K562 (cell line): ENCODE data around the gene CBX3. TPM values are rescaled to one million over a fixed set of nuclear protein-coding genes. Genes with fewer than 3 reads are reported as not detected.

Source experiments
- ARID1B ChIP-seq: fragments of 450-650 bp; IDR thresholded peaks from 2 replicates; pipeline ENCODE4 v1.6.1; 2016; ENCODE audit warnings: antibody characterized with exemption, mild to moderate bottlenecking, inconsistent platforms
- CBFA2T2 ChIP-seq: fragments of 450-650 bp; conservative IDR thresholded peaks from 2 replicates; pipeline ENCODE4 v1.6.1; 2017; ENCODE audit warnings: mild to moderate bottlenecking
- E2F3 ChIP-seq: fragments of 250-450 bp; sonication (Bioruptor Pico); IDR thresholded peaks from 2 replicates; pipeline ENCODE4 v1.4.0; 2020; ENCODE audit warnings: mild to moderate bottlenecking
- ERF ChIP-seq: fragments of 450-650 bp; formaldehyde crosslinking; IDR thresholded peaks from 2 replicates; pipeline ENCODE4 v1.4.0; 2020; ENCODE audit warnings: mild to moderate bottlenecking, mixed read lengths
- JUN ChIP-seq, 2 experiments: sonication (generic) in 1 of 2; formaldehyde crosslinking in 1 of 2; IDR thresholded peaks; 2 replicates each; pipeline versions ENCODE4 v1.6.1 to v1.8.0; 2012 to 2022; ENCODE audit warnings: borderline replicate concordance in 2 of 2, mild to moderate bottlenecking in 2 of 2, improper control_type of control experiment in 1 of 2, low read depth in 1 of 2, low read length in 1 of 2, missing genetic modification reagents in 1 of 2
- POLR2AphosphoS2 ChIP-seq: IDR thresholded peaks from 2 replicates; pipeline ENCODE4 v1.6.1; 2012; ENCODE audit warnings: low read length, improper control_type of control experiment
- SAFB2 ChIP-seq: fragments of 200-400 bp; formaldehyde crosslinking; IDR thresholded peaks from 2 replicates; pipeline ENCODE4 v1.6.1; 2018; ENCODE audit warnings: borderline replicate concordance, low read length, low read depth, moderate library complexity; ENCODE audit not compliant: severe bottlenecking
- TARDBP ChIP-seq: fragments of 450-650 bp; IDR thresholded peaks from 2 replicates; pipeline ENCODE4 v1.6.1; 2016
- TBL1XR1 ChIP-seq, 2 experiments: IDR thresholded peaks; 2 replicates each; pipeline ENCODE4 v1.6.1; 2012; ENCODE audit warnings: improper control_type of control experiment in 2 of 2, low read length in 2 of 2, mild to moderate bottlenecking in 1 of 2
- TSC22D4 ChIP-seq: fragments of 450-650 bp; IDR thresholded peaks from 2 replicates; pipeline ENCODE4 v1.6.1; 2016; ENCODE audit warnings: missing genetic modification characterization, missing biosample characterization, control low read depth
- ZC3H4 ChIP-seq: sonication (generic); formaldehyde crosslinking; IDR thresholded peaks from 2 replicates; pipeline ENCODE4 v1.9.0; 2021; ENCODE audit warnings: missing genetic modification reagents, borderline replicate concordance
- ZFP36 ChIP-seq: fragments of 150-350 bp; IDR thresholded peaks from 2 replicates; pipeline ENCODE4 v1.6.1; 2018; ENCODE audit warnings: low read length, low read depth; ENCODE audit not compliant: partially characterized antibody
- ZNF184 ChIP-seq: sonication (generic); formaldehyde crosslinking; IDR thresholded peaks from 2 replicates; pipeline ENCODE4 v1.5.0; 2020; ENCODE audit warnings: missing genetic modification reagents
- ZNF311 ChIP-seq: fragments of 250-450 bp; sonication (Bioruptor Pico); IDR thresholded peaks from 2 replicates; pipeline ENCODE4 v1.4.0; 2020; ENCODE audit warnings: mild to moderate bottlenecking, moderate library complexity
- ZNF347 ChIP-seq: fragments of 450-650 bp; formaldehyde crosslinking; IDR thresholded peaks from 2 replicates; pipeline ENCODE4 v1.4.0; 2020; ENCODE audit warnings: low read depth, mild to moderate bottlenecking, moderate library complexity
- ZNF444 ChIP-seq: fragments of 250-450 bp; sonication (Bioruptor Pico); IDR thresholded peaks from 2 replicates; pipeline ENCODE4 v1.4.0; 2020; ENCODE audit warnings: mild to moderate bottlenecking, moderate library complexity
- ZNF445 ChIP-seq: fragments of 250-450 bp; sonication (Bioruptor Pico); IDR thresholded peaks from 2 replicates; pipeline ENCODE4 v1.4.0; 2020; ENCODE audit warnings: low read depth, mild to moderate bottlenecking, moderate library complexity
- ZNF589 ChIP-seq: fragments of 200-800 bp; sonication (Bioruptor generic); IDR thresholded peaks from 2 replicates; pipeline ENCODE4 v1.6.1; 2016; ENCODE audit warnings: low read depth, missing genetic modification characterization, missing compliant biosample characterization
- polyA plus RNA-seq, 8 experiments: library from polyadenylated mRNA; depleted of rRNA in 4 of 8; stranded (reverse) in 5 of 8; unstranded in 3 of 8; fragments of >200 nt; fragmentation: Nextera tagmentation in 2 of 8; fragmentation: Illumina TruSeq in 1 of 8; extraction: Ambion mirVana in 2 of 8; extraction: Trizol in 1 of 8; gene quantifications; 2 replicates each; pipeline versions ENCODE4 v1.2.1 to v1.2.3, GENCODE V29; 2011 to 2014; ENCODE audit warnings: inconsistent platforms in 1 of 8, missing spikeins in 1 of 8
- total RNA-seq, 7 experiments: library from RNA; depleted of rRNA in 6 of 7; stranded (reverse); fragments of >200 nt in 6 of 7; fragmentation: Illumina TruSeq in 2 of 7; extraction: Trizol in 2 of 7; gene quantifications; 2 replicates each; pipeline versions ENCODE4 v1.2.1 to v1.2.3, GENCODE V29; 2011 to 2021; ENCODE audit warnings: low replicate concordance in 1 of 7
- TF ChIP-seq, protein P1 (sequence below): sonication (generic); formaldehyde crosslinking; IDR thresholded peaks from 2 replicates; pipeline ENCODE4 v1.8.1; 2023; ENCODE audit warnings: mild to moderate bottlenecking, missing genetic modification reagents
- TF ChIP-seq, protein P2 (sequence below): fragments of 200-800 bp; sonication (Bioruptor generic); IDR thresholded peaks from 2 replicates; pipeline ENCODE4 v1.6.1; 2017; ENCODE audit warnings: missing genetic modification characterization, missing compliant biosample characterization
- TF ChIP-seq, protein P3 (sequence below): fragments of 450-650 bp; formaldehyde crosslinking; conservative IDR thresholded peaks from 2 replicates; pipeline ENCODE4 v1.4.0; 2022; ENCODE audit warnings: mild to moderate bottlenecking, missing genetic modification characterization
- TF ChIP-seq, protein P4 (sequence below), 2 experiments: IDR thresholded peaks; 2 replicates each; pipeline ENCODE4 v1.6.1; 2012; ENCODE audit warnings: improper control_type of control experiment in 2 of 2, low read depth in 2 of 2, low read length in 2 of 2, borderline replicate concordance in 1 of 2

Gene CBX3
- total and polyA plus RNA-seq, 9 of the 15 experiments (the other 6 are each of a cell fraction or from before 2014, with no cell fraction given), result 198 to 413 (median 328) TPM

DNA sequence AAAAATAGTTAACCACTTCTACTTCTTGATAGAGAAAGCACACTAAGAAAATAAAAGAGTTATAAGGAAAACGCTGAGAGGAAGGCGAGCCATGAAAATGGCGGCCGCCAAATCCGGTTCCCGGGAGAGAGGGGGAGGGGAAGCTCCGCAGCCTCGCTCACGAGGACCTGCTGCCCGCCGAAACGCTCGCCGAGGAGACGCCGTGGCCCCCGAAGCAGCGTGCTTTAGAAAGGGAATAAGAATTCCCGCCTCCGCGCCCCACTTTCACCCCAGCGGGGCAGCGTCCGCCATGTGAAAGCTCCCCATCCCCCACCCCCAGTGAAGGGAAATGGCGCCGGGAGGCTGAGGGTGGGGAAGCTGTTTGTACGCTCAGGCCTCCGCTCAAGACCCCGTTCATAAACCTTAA is 1.5 kb upstream of the CBX3 start (continued):
- TF ChIP-seq, protein P1, sequence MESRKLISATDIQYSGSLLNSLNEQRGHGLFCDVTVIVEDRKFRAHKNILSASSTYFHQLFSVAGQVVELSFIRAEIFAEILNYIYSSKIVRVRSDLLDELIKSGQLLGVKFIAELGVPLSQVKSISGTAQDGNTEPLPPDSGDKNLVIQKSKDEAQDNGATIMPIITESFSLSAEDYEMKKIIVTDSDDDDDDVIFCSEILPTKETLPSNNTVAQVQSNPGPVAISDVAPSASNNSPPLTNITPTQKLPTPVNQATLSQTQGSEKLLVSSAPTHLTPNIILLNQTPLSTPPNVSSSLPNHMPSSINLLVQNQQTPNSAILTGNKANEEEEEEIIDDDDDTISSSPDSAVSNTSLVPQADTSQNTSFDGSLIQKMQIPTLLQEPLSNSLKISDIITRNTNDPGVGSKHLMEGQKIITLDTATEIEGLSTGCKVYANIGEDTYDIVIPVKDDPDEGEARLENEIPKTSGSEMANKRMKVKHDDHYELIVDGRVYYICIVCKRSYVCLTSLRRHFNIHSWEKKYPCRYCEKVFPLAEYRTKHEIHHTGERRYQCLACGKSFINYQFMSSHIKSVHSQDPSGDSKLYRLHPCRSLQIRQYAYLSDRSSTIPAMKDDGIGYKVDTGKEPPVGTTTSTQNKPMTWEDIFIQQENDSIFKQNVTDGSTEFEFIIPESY (CRISPR knock-in tag), result peak; percentile 1; the same call in 1 of the 2 replicates
- no peak for TF ChIP-seq POLR2AphosphoS2
- TF ChIP-seq, protein P2, sequence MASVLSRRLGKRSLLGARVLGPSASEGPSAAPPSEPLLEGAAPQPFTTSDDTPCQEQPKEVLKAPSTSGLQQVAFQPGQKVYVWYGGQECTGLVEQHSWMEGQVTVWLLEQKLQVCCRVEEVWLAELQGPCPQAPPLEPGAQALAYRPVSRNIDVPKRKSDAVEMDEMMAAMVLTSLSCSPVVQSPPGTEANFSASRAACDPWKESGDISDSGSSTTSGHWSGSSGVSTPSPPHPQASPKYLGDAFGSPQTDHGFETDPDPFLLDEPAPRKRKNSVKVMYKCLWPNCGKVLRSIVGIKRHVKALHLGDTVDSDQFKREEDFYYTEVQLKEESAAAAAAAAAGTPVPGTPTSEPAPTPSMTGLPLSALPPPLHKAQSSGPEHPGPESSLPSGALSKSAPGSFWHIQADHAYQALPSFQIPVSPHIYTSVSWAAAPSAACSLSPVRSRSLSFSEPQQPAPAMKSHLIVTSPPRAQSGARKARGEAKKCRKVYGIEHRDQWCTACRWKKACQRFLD (CRISPR knock-in tag), result 0 out of 2 replicates have a peak, but pooled peaks have one; percentile 80
- no peak for TF ChIP-seq TSC22D4 (tag)
- TF ChIP-seq TBL1XR1 (IDR thresholded peaks at IDR 0.05; ENCODE audit: low read length in 2 of 2), result no peak; a peak in 2 of 4 replicates
- TF ChIP-seq ZFP36, result no peak
- TF ChIP-seq ZNF445 (CRISPR knock-in tag), result 0 out of 2 replicates have a peak, but pooled peaks have one; percentile 80
- peak; percentile 78; the same call in 1 of the 2 replicates for TF ChIP-seq ZNF444 (CRISPR knock-in tag)
- no peak for TF ChIP-seq JUN (IDR thresholded peaks at IDR 0.05; ENCODE audit: borderline replicate concordance, low read depth, low read length)
- TF ChIP-seq JUN (CRISPR knock-in tag; IDR thresholded peaks at IDR 0.05; ENCODE audit: borderline replicate concordance), result no peak
- peak; percentile 94 for TF ChIP-seq ZC3H4
- no peak for TF ChIP-seq CBFA2T2
- no peak for TF ChIP-seq ZNF311 (CRISPR knock-in tag)
- TF ChIP-seq, protein P3, sequence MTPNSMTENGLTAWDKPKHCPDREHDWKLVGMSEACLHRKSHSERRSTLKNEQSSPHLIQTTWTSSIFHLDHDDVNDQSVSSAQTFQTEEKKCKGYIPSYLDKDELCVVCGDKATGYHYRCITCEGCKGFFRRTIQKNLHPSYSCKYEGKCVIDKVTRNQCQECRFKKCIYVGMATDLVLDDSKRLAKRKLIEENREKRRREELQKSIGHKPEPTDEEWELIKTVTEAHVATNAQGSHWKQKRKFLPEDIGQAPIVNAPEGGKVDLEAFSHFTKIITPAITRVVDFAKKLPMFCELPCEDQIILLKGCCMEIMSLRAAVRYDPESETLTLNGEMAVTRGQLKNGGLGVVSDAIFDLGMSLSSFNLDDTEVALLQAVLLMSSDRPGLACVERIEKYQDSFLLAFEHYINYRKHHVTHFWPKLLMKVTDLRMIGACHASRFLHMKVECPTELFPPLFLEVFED, result peak; percentile 36; the same call in 1 of the 2 replicates
- peak; percentile 89; the same call in 1 of the 2 replicates for TF ChIP-seq ERF (CRISPR knock-in tag)
- TF ChIP-seq ZNF184 (CRISPR knock-in tag), result no peak
- no peak for TF ChIP-seq ARID1B
- TF ChIP-seq TARDBP, result no peak
- TF ChIP-seq E2F3, result peak; percentile 50; the same call in 1 of the 2 replicates
- TF ChIP-seq, protein P4, sequence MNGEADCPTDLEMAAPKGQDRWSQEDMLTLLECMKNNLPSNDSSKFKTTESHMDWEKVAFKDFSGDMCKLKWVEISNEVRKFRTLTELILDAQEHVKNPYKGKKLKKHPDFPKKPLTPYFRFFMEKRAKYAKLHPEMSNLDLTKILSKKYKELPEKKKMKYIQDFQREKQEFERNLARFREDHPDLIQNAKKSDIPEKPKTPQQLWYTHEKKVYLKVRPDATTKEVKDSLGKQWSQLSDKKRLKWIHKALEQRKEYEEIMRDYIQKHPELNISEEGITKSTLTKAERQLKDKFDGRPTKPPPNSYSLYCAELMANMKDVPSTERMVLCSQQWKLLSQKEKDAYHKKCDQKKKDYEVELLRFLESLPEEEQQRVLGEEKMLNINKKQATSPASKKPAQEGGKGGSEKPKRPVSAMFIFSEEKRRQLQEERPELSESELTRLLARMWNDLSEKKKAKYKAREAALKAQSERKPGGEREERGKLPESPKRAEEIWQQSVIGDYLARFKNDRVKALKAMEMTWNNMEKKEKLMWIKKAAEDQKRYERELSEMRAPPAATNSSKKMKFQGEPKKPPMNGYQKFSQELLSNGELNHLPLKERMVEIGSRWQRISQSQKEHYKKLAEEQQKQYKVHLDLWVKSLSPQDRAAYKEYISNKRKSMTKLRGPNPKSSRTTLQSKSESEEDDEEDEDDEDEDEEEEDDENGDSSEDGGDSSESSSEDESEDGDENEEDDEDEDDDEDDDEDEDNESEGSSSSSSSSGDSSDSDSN (IDR thresholded peaks at IDR 0.05; ENCODE audit: borderline replicate concordance in 1 of 2, low read depth in 2 of 2, low read length in 2 of 2), result no peak
- TF ChIP-seq SAFB2, result no peak
- TF ChIP-seq ZNF347, result no peak
- TF ChIP-seq ZNF589 (CRISPR knock-in tag), result no peak
